ENCODE measurements around the gene REC8. TPM values are rescaled to one million over a fixed set of nuclear protein-coding genes. Genes with fewer than 3 reads are reported as not detected.
A peak's percentile ranks its signal among the peaks of the same experiment; 100 is the strongest.

The REC8 gene
- total RNA-seq, 1 experiment from 2014 or later: 58.0 TPM

- no peak overlapping the region for H2AFZ ChIP-seq (ENCODE audit: low read length)
- H4K8ac ChIP-seq (replicated peaks; ENCODE audit: insufficient read length, low read depth, low read length): no peak overlapping the region
- no peaks in the 10 kb centered on the region for H3K9me3 ChIP-seq (ENCODE audit: control insufficient read depth, low read depth, low read length)
- H3K4me2 ChIP-seq (ENCODE audit: insufficient read depth, insufficient read length, low read length): no peak overlapping the region
- H4K5ac ChIP-seq (ENCODE audit: insufficient read length, low read depth, low read length): no peak overlapping the region
- no peak overlapping the region for H3K4ac ChIP-seq (ENCODE audit: low read depth, low read length)
- H2BK12ac ChIP-seq (ENCODE audit: insufficient read length, low read depth, low read length): no peak overlapping the region
- Mint-ChIP-seq H3K27ac (no peak overlapping the region), H3K36me3 (ENCODE audit: insufficient read depth in 1 of 3, low read depth in 3 of 3) (peaks cover 21 to 58% (median 56%) of the 10 kb centered on the region in 3 experiments), H3K4me1 (peaks cover 21 to 24% of the 10 kb centered on the region in 2 experiments), H3K4me3 (peak overlapping the region in 1 of 2 experiments; percentile 99; a peak in 4 of 5 replicates), H3K27me3 (ENCODE audit: low read depth) (no peaks in the 10 kb centered on the region), H3K9me3 (no peaks in the 10 kb centered on the region)
- no peak overlapping the region for H2BK120ac ChIP-seq (ENCODE audit: low read depth, low read length, poor library complexity, severe bottlenecking)
- TF ChIP-seq CTCF (conservative IDR thresholded peaks at IDR 0.05): no peak
- H3K18ac ChIP-seq (ENCODE audit: insufficient read length, low read depth, low read length): no peak overlapping the region
- H3K9ac ChIP-seq (ENCODE audit: extremely low read depth, insufficient read length, low read length): no peak overlapping the region
- H4K20me1 ChIP-seq (ENCODE audit: control insufficient read depth, insufficient read depth, insufficient read length): no peaks in the 10 kb centered on the region
- no peak overlapping the region for H3T11ph ChIP-seq (ENCODE audit: low read length)
- H2BK20ac ChIP-seq (ENCODE audit: low read depth, low read length, poor library complexity, severe bottlenecking): no peak overlapping the region
- H2BK15ac ChIP-seq (ENCODE audit: low read depth, low read length): no peak overlapping the region
- H3K23ac ChIP-seq (ENCODE audit: insufficient read length, low read depth, low read length): no peak overlapping the region
- H3K4me1 ChIP-seq (ENCODE audit: insufficient read depth, low read length): no peaks in the 10 kb centered on the region
- H3K14ac ChIP-seq (ENCODE audit: insufficient read depth, low read length): no peak overlapping the region
- no peaks in the 10 kb centered on the region for H3K27me3 ChIP-seq (ENCODE audit: insufficient read depth, low read length)
- H3K79me2 ChIP-seq (ENCODE audit: insufficient read depth, low read length): peaks cover 8% of the 10 kb centered on the region; the same call in 1 of the 2 replicates
- no peak overlapping the region for H3K56ac ChIP-seq (ENCODE audit: insufficient read length, low read depth, low read length)
- no peak overlapping the region for H2BK5ac ChIP-seq (ENCODE audit: insufficient read length, low read length)
- H3K27ac ChIP-seq (ENCODE audit: insufficient read length, low read depth, low read length): no peak overlapping the region
- H2AK5ac ChIP-seq (ENCODE audit: insufficient read length, low read length): no peak overlapping the region
- H3K79me1 ChIP-seq (ENCODE audit: insufficient read depth, low read depth, low read length, poor library complexity, severe bottlenecking): peaks cover 4% of the 10 kb centered on the region
- H4K91ac ChIP-seq (ENCODE audit: insufficient read length, low read depth, low read length): no peak overlapping the region
- no peak for DNase-seq
- peaks cover 19% of the 10 kb centered on the region for H3K23me2 ChIP-seq (ENCODE audit: insufficient read length, low read depth, low read length, poor library complexity, severe bottlenecking)
- no CpG with 5 or more reads among the region's 3 CpGs for WGBS (ENCODE audit: extremely low coverage, insufficient read length, low lambda C conversion rate)
Observed at GRCh38 chr14:24149302-24149969, 22.4 kb upstream of the REC8 start.
